IMR-90 (cell line): Measurements from ENCODE around the gene FAM180A.

Source experiments
- BHLHE40 ChIP-seq: fragments of 150-350 bp; IDR thresholded peaks from 2 replicates; pipeline ENCODE4 v1.6.1; 2016; ENCODE audit warnings: mild to moderate bottlenecking, low read depth, low read length
- CEBPB ChIP-seq: IDR thresholded peaks from 2 replicates; pipeline ENCODE4 v1.6.1; 2012; ENCODE audit warnings: low read depth, low read length, improper control_type of control experiment
- CHD1 ChIP-seq: IDR thresholded peaks from 2 replicates; pipeline ENCODE4 v1.6.1; 2012; ENCODE audit warnings: low read depth, low read length, improper control_type of control experiment
- CTCF ChIP-seq: conservative IDR thresholded peaks from 2 replicates; pipeline ENCODE4 v1.5.1; 2012; ENCODE audit warnings: mild to moderate bottlenecking, low read depth, low read length, improper control_type of control experiment
- ELK1 ChIP-seq: fragments of 150-350 bp; IDR thresholded peaks from 2 replicates; pipeline ENCODE4 v1.6.1; 2016; ENCODE audit warnings: low read depth, mild to moderate bottlenecking, low read length, moderate library complexity, borderline replicate concordance
- FOS ChIP-seq: fragments of 150-350 bp; IDR thresholded peaks from 2 replicates; pipeline ENCODE4 v1.6.1; 2016; ENCODE audit warnings: low read depth, low read length
- MAFK ChIP-seq: IDR thresholded peaks from 2 replicates; pipeline ENCODE4 v1.6.1; 2012; ENCODE audit warnings: low read depth, low read length, improper control_type of control experiment
- MAZ ChIP-seq: IDR thresholded peaks from 2 replicates; pipeline ENCODE4 v1.6.1; 2012; ENCODE audit warnings: low read depth, mild to moderate bottlenecking, low read length, improper control_type of control experiment, moderate library complexity, borderline replicate concordance
- MXI1 ChIP-seq: IDR thresholded peaks from 2 replicates; pipeline ENCODE4 v1.6.1; 2012; ENCODE audit warnings: low read depth, mild to moderate bottlenecking, low read length, moderate library complexity, borderline replicate concordance
- POLR2A ChIP-seq: IDR thresholded peaks from 2 replicates; pipeline ENCODE4 v1.6.1; 2012; ENCODE audit warnings: mild to moderate bottlenecking, low read depth, low read length
- RAD21 ChIP-seq: IDR thresholded peaks from 2 replicates; pipeline ENCODE4 v1.6.1; 2012; ENCODE audit warnings: low read length, improper control_type of control experiment
- RCOR1 ChIP-seq: IDR thresholded peaks from 2 replicates; pipeline ENCODE4 v1.6.1; 2012; ENCODE audit warnings: mild to moderate bottlenecking, low read length, improper control_type of control experiment; ENCODE audit not compliant: insufficient replicate concordance
- SMC3 ChIP-seq: fragments of 150-350 bp; IDR thresholded peaks from 2 replicates; pipeline ENCODE4 v1.6.1; 2016; ENCODE audit warnings: low read depth, mild to moderate bottlenecking, antibody characterized with exemption, low read length, moderate library complexity
- USF2 ChIP-seq: fragments of 150-350 bp; IDR thresholded peaks from 2 replicates; pipeline ENCODE4 v1.6.1; 2017; ENCODE audit warnings: mild to moderate bottlenecking, antibody characterized with exemption, low read length, low read depth

- TF ChIP-seq CHD1 (no peak), CTCF (no peak), FOS (no peak), BHLHE40 (no peak), POLR2A (no peak), MAZ (no peak), SMC3 (no peak), RCOR1 (no peak), MAFK (no peak), ELK1 (no peak), CEBPB (no peak), MXI1 (no peak), USF2 (no peak), RAD21 (no peak)
Observed at GRCh38 chr7:135697276-135698049, 51.1 kb downstream of the FAM180A start.
